ENCODE data around the gene MBNL2.

The MBNL2 gene

GRCh38 chr13:97381189-97381588, 159.1 kb downstream of the MBNL2 start:
- Histone ChIP-seq H2AFZ (ENCODE audit: low read length) (no peak overlapping the region), H4K91ac (ENCODE audit: low read depth, low read length, poor library complexity) (no peak overlapping the region), H2BK120ac (ENCODE audit: low read depth, low read length) (no peak overlapping the region), H3K4me3 (ENCODE audit: low read length in 2 of 2) (no peak overlapping the region), H3K36me3 (replicated peaks in 1 of 2; ENCODE audit: control insufficient read depth in 2 of 2, insufficient read depth in 2 of 2, low read length in 2 of 2) (peaks cover 3 to 4% of the 10 kb centered on the region in 2 donors), H2BK15ac (ENCODE audit: low read length) (no peak overlapping the region), H3K27ac (replicated peaks; ENCODE audit: low read length) (no peak overlapping the region), H3K9me3 (replicated peaks in 1 of 2; ENCODE audit: control insufficient read depth in 2 of 2, insufficient read depth in 1 of 2, low read depth in 1 of 2, low read length in 2 of 2) (no peaks in the 10 kb centered on the region), H3K27me3 (ENCODE audit: control insufficient read depth in 3 of 3, insufficient read depth in 3 of 3, low read depth in 1 of 3, low read length in 3 of 3) (no peaks in the 10 kb centered on the region), H2BK12ac (ENCODE audit: low read length) (no peak overlapping the region), H3K23ac (ENCODE audit: low read depth, low read length, poor library complexity) (no peak overlapping the region), H3K4ac (ENCODE audit: low read length) (no peak overlapping the region), H3K18ac (ENCODE audit: low read length) (no peak overlapping the region), H4K8ac (ENCODE audit: low read depth, low read length) (no peak overlapping the region), H3K4me1 (ENCODE audit: control insufficient read depth in 2 of 2, insufficient read depth in 1 of 2, low read depth in 1 of 2, low read length in 2 of 2) (no peaks in the 10 kb centered on the region), H3K14ac (ENCODE audit: low read length) (no peak overlapping the region), H2BK5ac (ENCODE audit: low read length) (no peak overlapping the region), H3K9ac (ENCODE audit: low read depth, low read length, poor library complexity) (no peak overlapping the region), H3K4me2 (ENCODE audit: insufficient read depth, low read length, poor library complexity, severe bottlenecking) (no peak overlapping the region), H2AK5ac (ENCODE audit: low read depth, low read length) (no peak overlapping the region), H3K79me1 (ENCODE audit: low read depth, low read length) (no peaks in the 10 kb centered on the region)
- no CpG with 5 or more reads among the region's 1 CpG for WGBS, 2 donors (ENCODE audit: extremely low coverage in 2 of 2, insufficient read length in 2 of 2, insufficient replicate concordance in 1 of 2)
- no peak for DNase-seq (ENCODE audit: low spot score)

DNA sequence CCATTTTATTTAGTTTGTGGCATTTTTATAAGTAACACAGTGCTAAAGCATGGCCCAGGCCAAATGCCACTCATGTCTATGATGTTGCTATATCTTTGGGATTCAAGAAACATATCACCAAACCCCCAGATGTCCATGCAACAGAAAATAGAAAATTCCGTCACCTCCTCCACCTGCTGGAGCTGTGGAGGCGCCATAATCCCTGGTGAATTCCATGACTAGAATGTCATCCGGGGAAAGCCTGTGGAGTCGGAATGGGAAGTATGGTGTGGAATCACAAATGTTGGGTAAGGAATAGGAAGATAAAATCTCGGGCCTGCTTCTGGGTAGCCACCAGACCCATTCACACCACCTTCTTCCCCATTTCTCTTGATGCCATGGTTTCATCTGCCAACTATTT, 160.1 kb downstream of the MBNL2 start:
- H3K4ac ChIP-seq (ENCODE audit: low read length) = no peak overlapping the region
- H4K8ac ChIP-seq (ENCODE audit: low read depth, low read length) = no peak overlapping the region
- DNase-seq (ENCODE audit: low spot score) = no peak
- H2BK15ac ChIP-seq (ENCODE audit: low read length) = no peak overlapping the region
- no peaks in the 10 kb centered on the region for H3K79me1 ChIP-seq (ENCODE audit: low read depth, low read length)
- no peak overlapping the region for H2BK120ac ChIP-seq (ENCODE audit: low read depth, low read length)
- no peak overlapping the region for H3K4me2 ChIP-seq (ENCODE audit: insufficient read depth, low read length, poor library complexity, severe bottlenecking)
- H3K27me3 ChIP-seq (ENCODE audit: control insufficient read depth in 3 of 3, insufficient read depth in 3 of 3, low read depth in 1 of 3, low read length in 3 of 3) = no peaks in the 10 kb centered on the region
- H3K4me1 ChIP-seq (ENCODE audit: control insufficient read depth in 2 of 2, insufficient read depth in 1 of 2, low read depth in 1 of 2, low read length in 2 of 2) = no peaks in the 10 kb centered on the region
- no CpG with 5 or more reads among the region's 5 CpGs for WGBS, 2 donors (ENCODE audit: extremely low coverage in 2 of 2, insufficient read length in 2 of 2, insufficient replicate concordance in 1 of 2)
- H3K23ac ChIP-seq (ENCODE audit: low read depth, low read length, poor library complexity) = no peak overlapping the region
- H2BK5ac ChIP-seq (ENCODE audit: low read length) = no peak overlapping the region
- H3K36me3 ChIP-seq (replicated peaks in 1 of 2; ENCODE audit: control insufficient read depth in 2 of 2, insufficient read depth in 2 of 2, low read length in 2 of 2) = peaks cover 4 to 6% of the 10 kb centered on the region in 2 donors
- H3K4me3 ChIP-seq (ENCODE audit: low read length in 2 of 2) = no peak overlapping the region
- H3K9me3 ChIP-seq (replicated peaks in 1 of 2; ENCODE audit: control insufficient read depth in 2 of 2, insufficient read depth in 1 of 2, low read depth in 1 of 2, low read length in 2 of 2) = no peaks in the 10 kb centered on the region
- no peak overlapping the region for H2AFZ ChIP-seq (ENCODE audit: low read length)
- H3K9ac ChIP-seq (ENCODE audit: low read depth, low read length, poor library complexity) = no peak overlapping the region
- no peak overlapping the region for H3K18ac ChIP-seq (ENCODE audit: low read length)
- no peak overlapping the region for H4K91ac ChIP-seq (ENCODE audit: low read depth, low read length, poor library complexity)
- no peak overlapping the region for H2BK12ac ChIP-seq (ENCODE audit: low read length)
- H3K27ac ChIP-seq (replicated peaks; ENCODE audit: low read length) = no peak overlapping the region
- no peak overlapping the region for H3K14ac ChIP-seq (ENCODE audit: low read length)
- H2AK5ac ChIP-seq (ENCODE audit: low read depth, low read length) = no peak overlapping the region

GRCh38 chr13:97384371-97384770, 162.2 kb downstream of the MBNL2 start:
- Histone ChIP-seq H3K27me3 (ENCODE audit: control insufficient read depth in 3 of 3, insufficient read depth in 3 of 3, low read depth in 1 of 3, low read length in 3 of 3) (no peaks in the 10 kb centered on the region), H2AFZ (ENCODE audit: low read length) (no peak overlapping the region), H3K9ac (ENCODE audit: low read depth, low read length, poor library complexity) (no peak overlapping the region), H4K91ac (ENCODE audit: low read depth, low read length, poor library complexity) (no peak overlapping the region), H3K14ac (ENCODE audit: low read length) (no peak overlapping the region), H3K4ac (ENCODE audit: low read length) (no peak overlapping the region), H3K4me2 (ENCODE audit: insufficient read depth, low read length, poor library complexity, severe bottlenecking) (no peak overlapping the region), H2BK12ac (ENCODE audit: low read length) (no peak overlapping the region), H3K36me3 (replicated peaks in 1 of 2; ENCODE audit: control insufficient read depth in 2 of 2, insufficient read depth in 2 of 2, low read length in 2 of 2) (peaks cover 4 to 7% of the 10 kb centered on the region in 2 donors), H3K4me1 (ENCODE audit: control insufficient read depth in 2 of 2, insufficient read depth in 1 of 2, low read depth in 1 of 2, low read length in 2 of 2) (no peaks in the 10 kb centered on the region), H3K23ac (ENCODE audit: low read depth, low read length, poor library complexity) (no peak overlapping the region), H3K27ac (replicated peaks; ENCODE audit: low read length) (no peak overlapping the region), H2BK120ac (ENCODE audit: low read depth, low read length) (no peak overlapping the region), H2BK15ac (ENCODE audit: low read length) (no peak overlapping the region), H3K4me3 (ENCODE audit: low read length in 2 of 2) (no peak overlapping the region), H3K79me1 (ENCODE audit: low read depth, low read length) (no peaks in the 10 kb centered on the region), H3K18ac (ENCODE audit: low read length) (no peak overlapping the region), H2AK5ac (ENCODE audit: low read depth, low read length) (no peak overlapping the region), H2BK5ac (ENCODE audit: low read length) (no peak overlapping the region), H4K8ac (ENCODE audit: low read depth, low read length) (no peak overlapping the region), H3K9me3 (replicated peaks in 1 of 2; ENCODE audit: control insufficient read depth in 2 of 2, insufficient read depth in 1 of 2, low read depth in 1 of 2, low read length in 2 of 2) (no peaks in the 10 kb centered on the region)
- WGBS, 2 donors (ENCODE audit: extremely low coverage in 2 of 2, insufficient read length in 2 of 2, insufficient replicate concordance in 1 of 2) = no CpG with 5 or more reads among the region's 2 CpGs
- no peak for DNase-seq (ENCODE audit: low spot score)

DNA sequence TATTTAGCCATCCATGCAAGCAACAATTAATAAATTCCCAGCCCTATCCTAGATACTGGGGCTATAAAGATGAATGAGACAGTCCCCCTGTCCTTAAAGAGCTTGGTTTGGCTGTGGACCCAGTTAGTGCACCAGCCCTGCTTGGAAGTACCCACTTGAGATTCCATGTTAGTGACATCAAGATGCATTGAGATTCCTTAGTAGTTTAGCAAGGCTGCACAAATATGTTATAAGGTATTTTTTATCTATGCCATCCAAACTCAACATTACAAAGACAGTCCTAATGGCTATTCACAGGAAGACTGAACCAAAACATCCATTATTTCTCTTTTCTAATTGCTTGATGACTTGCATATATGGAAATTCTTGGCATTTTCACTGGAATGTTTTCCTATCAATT, 163.0 kb downstream of the MBNL2 start:
- H3K27me3 ChIP-seq (ENCODE audit: control insufficient read depth in 3 of 3, insufficient read depth in 3 of 3, low read depth in 1 of 3, low read length in 3 of 3) = no peaks in the 10 kb centered on the region
- H2AK5ac ChIP-seq (ENCODE audit: low read depth, low read length) = no peak overlapping the region
- no peak overlapping the region for H3K9ac ChIP-seq (ENCODE audit: low read depth, low read length, poor library complexity)
- no peak overlapping the region for H3K27ac ChIP-seq (replicated peaks; ENCODE audit: low read length)
- H2BK15ac ChIP-seq (ENCODE audit: low read length) = no peak overlapping the region
- no peak overlapping the region for H2BK5ac ChIP-seq (ENCODE audit: low read length)
- no peak overlapping the region for H3K14ac ChIP-seq (ENCODE audit: low read length)
- no peak overlapping the region for H3K23ac ChIP-seq (ENCODE audit: low read depth, low read length, poor library complexity)
- no peak overlapping the region for H2AFZ ChIP-seq (ENCODE audit: low read length)
- H3K4me1 ChIP-seq (ENCODE audit: control insufficient read depth in 2 of 2, insufficient read depth in 1 of 2, low read depth in 1 of 2, low read length in 2 of 2) = no peaks in the 10 kb centered on the region
- H2BK12ac ChIP-seq (ENCODE audit: low read length) = no peak overlapping the region
- DNase-seq (ENCODE audit: low spot score) = no peak
- no peak overlapping the region for H2BK120ac ChIP-seq (ENCODE audit: low read depth, low read length)
- H3K4me2 ChIP-seq (ENCODE audit: insufficient read depth, low read length, poor library complexity, severe bottlenecking) = no peak overlapping the region
- H4K91ac ChIP-seq (ENCODE audit: low read depth, low read length, poor library complexity) = no peak overlapping the region
- H3K9me3 ChIP-seq (replicated peaks in 1 of 2; ENCODE audit: control insufficient read depth in 2 of 2, insufficient read depth in 1 of 2, low read depth in 1 of 2, low read length in 2 of 2) = no peaks in the 10 kb centered on the region
- H3K79me1 ChIP-seq (ENCODE audit: low read depth, low read length) = no peaks in the 10 kb centered on the region
- no peak overlapping the region for H3K4me3 ChIP-seq (ENCODE audit: low read length in 2 of 2)
- H4K8ac ChIP-seq (ENCODE audit: low read depth, low read length) = no peak overlapping the region
- peaks cover 4 to 7% of the 10 kb centered on the region in 2 donors for H3K36me3 ChIP-seq (replicated peaks in 1 of 2; ENCODE audit: control insufficient read depth in 2 of 2, insufficient read depth in 2 of 2, low read length in 2 of 2)
- no peak overlapping the region for H3K18ac ChIP-seq (ENCODE audit: low read length)
- H3K4ac ChIP-seq (ENCODE audit: low read length) = no peak overlapping the region

All from neuronal stem cell (in vitro differentiated cells).